Hepatocyte (in vitro differentiated cells): Measurements from ENCODE around the gene PLSCR1.

ENCODE experiments used
- EZH2 ChIP-seq: fragments of 200-600 bp; sonication (generic); IDR thresholded peaks from 2 replicates; pipeline ENCODE4 v1.6.1; 2016; ENCODE audit warnings: antibody characterized with exemption, mild to moderate bottlenecking, borderline replicate concordance
- EZH2phosphoT487 ChIP-seq: fragments of 200-600 bp; sonication (generic); IDR thresholded peaks from one replicate; pipeline ENCODE4 v1.6.1; 2018; ENCODE audit warnings: antibody characterized with exemption, mild to moderate bottlenecking, low read depth, moderate library complexity; ENCODE audit not compliant: unreplicated experiment, severe bottlenecking
- TF ChIP-seq, protein P1 (sequence below): fragments of 200-600 bp; sonication (generic); IDR thresholded peaks from 2 replicates; pipeline ENCODE4 v1.5.1; 2016; ENCODE audit warnings: antibody characterized with exemption, mild to moderate bottlenecking; ENCODE audit not compliant: poor library complexity

DNA sequence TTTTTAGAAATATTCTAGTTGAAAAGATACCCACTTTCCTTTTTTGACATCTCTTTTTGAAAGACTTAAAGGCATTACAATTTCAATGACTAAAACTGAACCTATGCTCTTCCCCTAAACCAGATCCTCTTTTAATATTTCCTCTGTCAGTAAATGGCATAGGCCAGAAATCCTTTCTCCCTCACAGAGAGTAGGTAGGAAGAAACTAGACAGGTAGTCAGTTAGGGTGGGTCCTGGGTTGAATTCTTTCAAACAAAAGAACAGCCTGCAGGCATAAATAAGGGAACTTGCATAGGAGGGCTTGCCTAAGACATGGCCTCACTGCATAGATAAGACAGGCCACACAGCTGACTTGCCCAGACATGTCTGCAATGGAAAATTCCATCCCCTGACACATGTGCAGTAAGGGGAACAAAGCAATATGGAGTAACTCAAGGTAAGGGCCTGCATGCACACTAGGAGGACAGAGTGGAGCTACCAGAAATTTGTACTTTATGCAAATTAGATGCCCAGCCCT lies 37.6 kb upstream of the PLSCR1 start:
- TF ChIP-seq, protein P1, sequence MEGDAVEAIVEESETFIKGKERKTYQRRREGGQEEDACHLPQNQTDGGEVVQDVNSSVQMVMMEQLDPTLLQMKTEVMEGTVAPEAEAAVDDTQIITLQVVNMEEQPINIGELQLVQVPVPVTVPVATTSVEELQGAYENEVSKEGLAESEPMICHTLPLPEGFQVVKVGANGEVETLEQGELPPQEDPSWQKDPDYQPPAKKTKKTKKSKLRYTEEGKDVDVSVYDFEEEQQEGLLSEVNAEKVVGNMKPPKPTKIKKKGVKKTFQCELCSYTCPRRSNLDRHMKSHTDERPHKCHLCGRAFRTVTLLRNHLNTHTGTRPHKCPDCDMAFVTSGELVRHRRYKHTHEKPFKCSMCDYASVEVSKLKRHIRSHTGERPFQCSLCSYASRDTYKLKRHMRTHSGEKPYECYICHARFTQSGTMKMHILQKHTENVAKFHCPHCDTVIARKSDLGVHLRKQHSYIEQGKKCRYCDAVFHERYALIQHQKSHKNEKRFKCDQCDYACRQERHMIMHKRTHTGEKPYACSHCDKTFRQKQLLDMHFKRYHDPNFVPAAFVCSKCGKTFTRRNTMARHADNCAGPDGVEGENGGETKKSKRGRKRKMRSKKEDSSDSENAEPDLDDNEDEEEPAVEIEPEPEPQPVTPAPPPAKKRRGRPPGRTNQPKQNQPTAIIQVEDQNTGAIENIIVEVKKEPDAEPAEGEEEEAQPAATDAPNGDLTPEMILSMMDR, result no peak
- TF ChIP-seq EZH2phosphoT487, result no peak
- TF ChIP-seq EZH2, result no peak
